HepG2 (cell line): Measurements from ENCODE around the gene NOL4L. TPM values are rescaled to one million over a fixed set of nuclear protein-coding genes. Genes with fewer than 3 reads are reported as not detected.

Source experiments
- ATAC-seq: fragments of 200-7000 bp; cut with Tn5 transposase; 3 replicates; pipeline ENCODE4 v1.9.1; 2020; ENCODE audit warnings: mild to moderate bottlenecking, moderate library complexity
- BruUV-seq: library from RNA; stranded (reverse); fragments of 400-500 nt; replicated peaks from 2 replicates; lab custom pipeline; 2021; lab: Mats Ljungman, UMichigan
- CTCF ChIA-PET: fragments of 300-600 bp; formaldehyde crosslinking; extraction: SDS; loops from one replicate; lab custom pipeline; 2021; ENCODE audit warnings: low total read pairs, inconsistent platforms, low intra/inter-chr PET ratio; lab: Yijun Ruan, JAX
- POLR2A ChIA-PET: fragments of 350-600 bp; sonication (Branson Sonifier 250); formaldehyde crosslinking; loops from one replicate; lab custom pipeline; 2020; ENCODE audit warnings: antibody characterized with exemption, inconsistent platforms; lab: Yijun Ruan, JAX
- DNase-seq: peaks from one replicate; pipeline ENCODE4 v3.0.0-alpha.2; 2015; ENCODE audit warnings: low spot score
- FAIRE-seq: peaks from 3 replicates; lab custom pipeline; 2011; peaks lifted over from hg19 to GRCh38; lab: Jason Lieb, UNC
- H2AFZ ChIP-seq: one replicate; pipeline ENCODE4 v1.6.1; 2011; ENCODE audit warnings: low read length, inconsistent platforms
- H3K27ac ChIP-seq: fragments of 300-600 bp; 3 replicates; pipeline ENCODE4 v1.8.0; 2011; ENCODE audit warnings: mixed run types, mild to moderate bottlenecking, mixed read lengths, low read length, inconsistent platforms; ENCODE audit not compliant: insufficient read depth; ENCODE audit errors: extremely low read length
- H3K27me3 ChIP-seq, 2 experiments: fragments of 200-600 bp in 1 of 2; 2 replicates in 1 of 2; 3 replicates in 1 of 2; pipeline versions ENCODE4 v1.6.0 to v1.8.0; 2011; ENCODE audit warnings: low read length in 2 of 2, mild to moderate bottlenecking in 2 of 2, moderate library complexity in 2 of 2, inconsistent platforms in 1 of 2; ENCODE audit not compliant: insufficient read depth in 2 of 2, control insufficient read depth in 1 of 2
- H3K36me3 ChIP-seq, 2 experiments: fragments of 200-600 bp in 1 of 2; replicated peaks in 1 of 2; 2 replicates in 1 of 2; 3 replicates in 1 of 2; pipeline versions ENCODE4 v1.5.1 to v1.8.0; 2011; ENCODE audit warnings: low read length in 2 of 2, inconsistent platforms in 1 of 2; ENCODE audit not compliant: insufficient read depth in 2 of 2, control insufficient read depth in 1 of 2
- H3K4me1 ChIP-seq: 2 replicates; pipeline ENCODE4 v1.5.1; 2012; ENCODE audit warnings: low read length, inconsistent platforms; ENCODE audit not compliant: insufficient read depth
- H3K4me2 ChIP-seq: 2 replicates; pipeline ENCODE4 v1.6.0; 2011; ENCODE audit warnings: low read depth, low read length, inconsistent platforms
- H3K4me3 ChIP-seq, 3 experiments: fragments of 200-600 bp in 1 of 3; sonication (generic), shearing (Covaris generic) in 1 of 3; replicated peaks in 1 of 3; 2 replicates each; pipeline ENCODE4 v1.5.1; 2011 to 2016; ENCODE audit warnings: low read length in 3 of 3, inconsistent platforms in 2 of 3, low read depth in 2 of 3, mild to moderate bottlenecking in 2 of 3, control low read depth in 1 of 3, mixed read lengths in 1 of 3; ENCODE audit not compliant: insufficient read depth in 1 of 3
- H3K79me2 ChIP-seq: one replicate; pipeline ENCODE4 v1.6.1; 2011; ENCODE audit warnings: low read length, inconsistent platforms; ENCODE audit not compliant: insufficient read depth
- H3K9ac ChIP-seq: 2 replicates; pipeline ENCODE4 v1.6.0; 2011; ENCODE audit warnings: mild to moderate bottlenecking, low read depth, low read length, inconsistent platforms; ENCODE audit not compliant: insufficient read depth
- H3K9me3 ChIP-seq: 2 replicates; pipeline ENCODE4 v1.5.1; 2012; ENCODE audit warnings: mild to moderate bottlenecking, low read length
- H4K20me1 ChIP-seq: 2 replicates; pipeline ENCODE4 v1.6.0; 2011; ENCODE audit warnings: inconsistent platforms, mild to moderate bottlenecking, low read length, moderate library complexity; ENCODE audit not compliant: insufficient read depth
- ATF5 ChIP-seq: sonication (generic); formaldehyde crosslinking; IDR thresholded peaks from 2 replicates; pipeline ENCODE4 v1.4.0; 2020; ENCODE audit warnings: mild to moderate bottlenecking, low read depth, missing genetic modification reagents
- E2F1 ChIP-seq: sonication (generic); formaldehyde crosslinking; IDR thresholded peaks from 2 replicates; pipeline ENCODE4 v1.5.0; 2020; ENCODE audit warnings: missing genetic modification reagents
- NBN ChIP-seq: fragments of 450-650 bp; conservative IDR thresholded peaks from 2 replicates; pipeline ENCODE4 v1.6.1; 2017
- RFXAP ChIP-seq: sonication (generic); formaldehyde crosslinking; IDR thresholded peaks from 2 replicates; pipeline ENCODE4 v1.4.0; 2020; ENCODE audit warnings: missing genetic modification reagents, borderline replicate concordance
- SUZ12 ChIP-seq: fragments of 150-350 bp; IDR thresholded peaks from 2 replicates; pipeline ENCODE4 v1.6.1; 2014; ENCODE audit warnings: low read depth, low read length
- ZBTB10 ChIP-seq: sonication (generic); formaldehyde crosslinking; IDR thresholded peaks from 2 replicates; pipeline ENCODE4 v1.4.0; 2020; ENCODE audit warnings: missing genetic modification reagents, borderline replicate concordance
- ZBTB25 ChIP-seq: IDR thresholded peaks from 2 replicates; pipeline ENCODE4 v1.6.1; 2018; ENCODE audit warnings: missing genetic modification reagents
- ZNF160 ChIP-seq: sonication (generic); formaldehyde crosslinking; IDR thresholded peaks from 2 replicates; pipeline ENCODE4 v1.8.0; 2022; ENCODE audit warnings: mild to moderate bottlenecking, inconsistent platforms, missing genetic modification reagents
- ZNF362 ChIP-seq: sonication (generic); formaldehyde crosslinking; IDR thresholded peaks from 2 replicates; pipeline ENCODE4 v1.4.0; 2020; ENCODE audit warnings: missing genetic modification reagents, mild to moderate bottlenecking, borderline replicate concordance
- ZNF616 ChIP-seq: sonication (generic); formaldehyde crosslinking; IDR thresholded peaks from 2 replicates; pipeline ENCODE4 v1.5.0; 2020; ENCODE audit warnings: low read depth, mild to moderate bottlenecking, missing genetic modification reagents
- ZNF720 ChIP-seq: sonication (generic); formaldehyde crosslinking; IDR thresholded peaks from 2 replicates; pipeline ENCODE4 v1.4.0; 2020; ENCODE audit warnings: missing genetic modification reagents
- ZSCAN12 ChIP-seq: sonication (generic); formaldehyde crosslinking; IDR thresholded peaks from 2 replicates; pipeline ENCODE4 v1.9.0; 2021; ENCODE audit warnings: mild to moderate bottlenecking, missing genetic modification reagents
- WGBS: methylation state at CpG from one replicate; pipeline ENCODE4 v1.1.6; 2017; ENCODE audit warnings: low lambda C conversion rate; 5-methylcytosine and 5-hydroxymethylcytosine counted together
- in situ Hi-C: cut with HindIII; loops from 2 replicates; pipeline ENCODE4 v1.10.0; 2017; ENCODE audit warnings: low pct_unique_long_range_greater_than_20kb; ENCODE audit not compliant: extremely low pct_ligation_motif_present
- intact Hi-C: fragments of 100-400 bp; cut with micrococcal nuclease; formaldehyde crosslinking; loops from one replicate; pipeline ENCODE4 v1.10.0; 2022; ENCODE audit not compliant: unreplicated experiment
- polyA plus RNA-seq, 8 experiments: library from polyadenylated mRNA; depleted of rRNA in 3 of 8; stranded (reverse) in 7 of 8; unstranded in 1 of 8; fragments of >200 nt; fragmentation: Illumina TruSeq in 4 of 8; extraction: Trizol in 4 of 8; gene quantifications; 2 replicates each; pipeline versions ENCODE4 v1.2.1 to v1.2.3, GENCODE V29; 2011 to 2016; ENCODE audit warnings: low read depth in 4 of 8, missing spikeins in 1 of 8, mixed read lengths in 1 of 8; ENCODE audit not compliant: insufficient read depth in 1 of 8
- total RNA-seq, 5 experiments: library from RNA; depleted of rRNA; stranded (reverse); fragments of >200 nt; fragmentation: Illumina TruSeq; extraction: Trizol; gene quantifications; 2 replicates each; pipeline ENCODE4 v1.2.3, GENCODE V29; 2016; ENCODE audit warnings: low read depth in 1 of 5

Gene NOL4L
- total and polyA plus RNA-seq, 2 of the 13 experiments (the other 11 are each of a cell fraction or from before 2014, with no cell fraction given), result 16.6 to 35.4 TPM

- TF ChIP-seq ZBTB10 (CRISPR knock-in tag), result no peak
These were observed 61.4 kb downstream of the NOL4L start (continued) for GRCh38 chr20:32523613-32524213.

GRCh38 chr20:32522776-32523612 is 62.1 kb downstream of the NOL4L start:
- H3K4me1 ChIP-seq, result peaks cover 59% of the 10 kb centered on the region
- in situ Hi-C loops (loop anchor here (25.0 kb wide), 1 partner anchor 239 kb away; the partner anchor contains the start of gene DNMT3B), intact Hi-C loops (loop anchor here (1.0 to 10.0 kb wide), 4 partner anchors 22 to 252 kb away; no protein-coding TSS in a partner anchor)
- FAIRE-seq (peak; percentile 87), ATAC-seq (peak; percentile 90), DNase-seq (peak; percentile 89)
- no TSS peak for BruUV-seq
- no peaks in the 10 kb centered on the region for H4K20me1 ChIP-seq
- no peaks in the 10 kb centered on the region for H3K27me3 ChIP-seq
- H3K9ac ChIP-seq, result peak overlapping the region; percentile 18; the same call in 1 of the 2 replicates
- no peaks in the 10 kb centered on the region for H3K79me2 ChIP-seq
- H3K27ac ChIP-seq, result peak overlapping the region; percentile 48
- H3K4me2 ChIP-seq, result peak overlapping the region; percentile 54
- no peak overlapping the region for H2AFZ ChIP-seq
- ChIA-PET POLR2A (interaction anchor here (0.8 to 6.5 kb wide), 30 partner anchors 9 to 165 kb away, joined by 3 to 197 read pairs (median 5); partner anchors contain the start of genes ASXL1 and NOL4L), CTCF (interaction anchor here (1.6 to 4.1 kb wide), 3 partner anchors 22 to 130 kb away, joined by 5 to 170 read pairs (median 11); no protein-coding TSS in a partner anchor)
- peaks cover 8 to 14% of the 10 kb centered on the region in 2 experiments; a peak in 3 of 5 replicates for H3K36me3 ChIP-seq
- H3K4me3 ChIP-seq, result peak overlapping the region in 1 of 3 experiments; percentile 8; a peak in 1 of 6 replicates
- H3K9me3 ChIP-seq, result no peaks in the 10 kb centered on the region
- 33% methylated on average over 8 of the region's 8 CpGs for WGBS
- TF ChIP-seq ATF5 (CRISPR knock-in tag) (no peak), NBN (no peak), ZSCAN12 (CRISPR knock-in tag) (0 out of 2 replicates have a peak, but pooled peaks have one; percentile 68), SUZ12 (no peak), ZNF616 (CRISPR knock-in tag) (no peak; the same call in 1 of the 2 replicates), RFXAP (no peak), ZNF160 (CRISPR knock-in tag) (peak; percentile 18; the same call in 1 of the 2 replicates), ZBTB25 (CRISPR knock-in tag) (peak; percentile 73), ZNF720 (CRISPR knock-in tag) (0 out of 2 replicates have a peak, but pooled peaks have one; percentile 58), E2F1 (CRISPR knock-in tag) (no peak), ZNF362 (CRISPR knock-in tag) (peak; percentile 58; the same call in 1 of the 2 replicates)
